ENCODE measurements around the gene ZBED3. TPM values are rescaled to one million over a fixed set of nuclear protein-coding genes. Genes with fewer than 3 reads are reported as not detected.

ZBED3 gene
- total and polyA plus RNA-seq, 2 of the 8 experiments (the other 6 are each of a cell fraction or from before 2014, with no cell fraction given), result 7.9 to 9.4 TPM

DNA sequence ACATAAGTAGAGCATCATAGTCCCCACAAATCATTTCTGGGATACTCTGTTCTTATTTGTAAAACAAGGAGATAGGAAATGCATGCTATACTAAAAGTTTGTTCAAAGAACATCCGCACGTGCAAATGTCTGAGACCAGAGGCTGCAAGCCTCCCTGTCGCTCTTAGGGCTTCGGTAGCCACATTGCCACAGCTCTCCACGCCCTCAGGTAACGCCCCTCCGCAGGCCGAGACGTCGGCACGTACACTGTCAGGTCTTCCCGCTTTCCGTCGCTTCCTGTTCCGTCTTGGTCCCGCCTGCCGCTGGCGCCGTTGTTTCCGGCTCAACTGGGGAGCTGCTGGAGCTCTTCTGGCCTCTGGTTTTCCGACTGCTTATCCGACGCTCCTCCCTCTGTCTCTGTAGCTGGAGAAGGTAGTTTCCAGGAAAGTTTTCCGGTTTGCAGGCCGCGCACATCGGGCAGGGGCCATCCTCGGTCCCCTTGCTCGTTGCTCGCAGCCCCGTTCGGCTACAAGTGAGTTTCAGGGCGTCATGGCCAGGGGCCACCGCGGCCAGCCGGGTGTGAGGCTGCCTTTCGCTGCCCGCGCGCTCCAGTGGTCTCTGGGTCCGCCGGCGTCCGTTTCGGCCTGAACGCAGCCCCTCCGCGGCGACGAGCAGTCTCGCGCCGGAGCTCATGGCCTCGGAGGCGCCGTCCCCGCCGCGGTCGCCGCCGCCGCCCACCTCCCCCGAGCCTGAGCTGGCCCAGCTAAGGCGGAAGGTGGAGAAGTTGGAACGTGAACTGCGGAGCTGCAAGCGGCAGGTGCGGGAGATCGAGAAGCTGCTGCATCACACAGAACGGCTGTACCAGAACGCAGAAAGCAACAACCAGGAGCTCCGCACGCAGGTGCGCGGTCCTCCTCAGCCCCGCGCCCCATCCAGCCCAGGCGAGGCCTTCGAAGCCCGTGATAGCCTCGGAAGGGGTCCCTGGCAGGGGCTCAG is 56.7 kb downstream of the ZBED3 start, which contains the start of gene AGGF1 (continued):
- TF ChIP-seq RNF2 (IDR thresholded peaks at IDR 0.05; ENCODE audit: borderline replicate concordance, low read depth, low read length, missing control alignments, poor library complexity, severe bottlenecking) (no peak), KDM4A (IDR thresholded peaks at IDR 0.05; ENCODE audit: low read depth, low read length, severe bottlenecking) (peak; percentile 99), TAF7 (optimal IDR thresholded peaks at IDR 0.05; ENCODE audit: borderline replicate concordance, low read depth, low read length) (no peak), NANOG (IDR thresholded peaks at IDR 0.05; ENCODE audit: insufficient read depth, low read depth, low read length, poor library complexity, severe bottlenecking) (no peak), CBX8 (IDR thresholded peaks at IDR 0.05; ENCODE audit: borderline replicate concordance, low read depth, low read length) (no peak), JUN (IDR thresholded peaks at IDR 0.05; ENCODE audit: low read depth, low read length) (no peak), CHD1 (IDR thresholded peaks at IDR 0.05; ENCODE audit: low read depth, low read length) (no peak), NRF1 (IDR thresholded peaks at IDR 0.05; ENCODE audit: low read depth, low read length) (no peak), SP4 (IDR thresholded peaks at IDR 0.05; ENCODE audit: low read length) (no peak), ASH2L (IDR thresholded peaks at IDR 0.05; ENCODE audit: low read length) (peak; percentile 96), FOSL1 (IDR thresholded peaks at IDR 0.05; ENCODE audit: insufficient read depth, low read depth, low read length) (no peak), BACH1 (IDR thresholded peaks at IDR 0.05; ENCODE audit: low read length) (no peak), BCL11A (IDR thresholded peaks at IDR 0.05; ENCODE audit: low read depth in 2 of 2, low read length in 2 of 2) (no peak), SIX5 (IDR thresholded peaks at IDR 0.05; ENCODE audit: low read depth, low read length) (no peak), MAFK (IDR thresholded peaks at IDR 0.05; ENCODE audit: low read depth, low read length) (no peak), PHF8 (conservative IDR thresholded peaks at IDR 0.05; ENCODE audit: low read depth, low read length) (peak; percentile 61), TEAD4 (IDR thresholded peaks at IDR 0.05; ENCODE audit: low read depth, low read length) (0 out of 2 replicates have a peak, but pooled peaks have one; percentile 7), EGR1 (IDR thresholded peaks at IDR 0.05; ENCODE audit: borderline replicate concordance, low read depth, low read length) (0 out of 2 replicates have a peak, but pooled peaks have one; percentile 27), SP1 (IDR thresholded peaks at IDR 0.05; ENCODE audit: low read depth, low read length) (no peak), EZH2 (IDR thresholded peaks at IDR 0.05; ENCODE audit: low read depth, low read length, severe bottlenecking) (peak; percentile 42)
- TF ChIP-seq, protein P1, sequence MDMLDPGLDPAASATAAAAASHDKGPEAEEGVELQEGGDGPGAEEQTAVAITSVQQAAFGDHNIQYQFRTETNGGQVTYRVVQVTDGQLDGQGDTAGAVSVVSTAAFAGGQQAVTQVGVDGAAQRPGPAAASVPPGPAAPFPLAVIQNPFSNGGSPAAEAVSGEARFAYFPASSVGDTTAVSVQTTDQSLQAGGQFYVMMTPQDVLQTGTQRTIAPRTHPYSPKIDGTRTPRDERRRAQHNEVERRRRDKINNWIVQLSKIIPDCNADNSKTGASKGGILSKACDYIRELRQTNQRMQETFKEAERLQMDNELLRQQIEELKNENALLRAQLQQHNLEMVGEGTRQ (IDR thresholded peaks at IDR 0.05; ENCODE audit: low read length), result no peak
- TF ChIP-seq, protein P2, sequence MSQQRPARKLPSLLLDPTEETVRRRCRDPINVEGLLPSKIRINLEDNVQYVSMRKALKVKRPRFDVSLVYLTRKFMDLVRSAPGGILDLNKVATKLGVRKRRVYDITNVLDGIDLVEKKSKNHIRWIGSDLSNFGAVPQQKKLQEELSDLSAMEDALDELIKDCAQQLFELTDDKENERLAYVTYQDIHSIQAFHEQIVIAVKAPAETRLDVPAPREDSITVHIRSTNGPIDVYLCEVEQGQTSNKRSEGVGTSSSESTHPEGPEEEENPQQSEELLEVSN (IDR thresholded peaks at IDR 0.05), result peak; percentile 100
